ENCODE measurements around the gene MARCHF3.

The MARCHF3 gene

GRCh38 chr5:126848253-126848652, 182.1 kb downstream of the MARCHF3 start:
- H3K27me3 ChIP-seq (ENCODE audit: insufficient read depth, low read depth): no peaks in the 10 kb centered on the region
- no peaks in the 10 kb centered on the region for H4K20me1 ChIP-seq (ENCODE audit: insufficient read depth)
- no peaks in the 10 kb centered on the region for H3K79me2 ChIP-seq (ENCODE audit: insufficient read depth, low read depth)
- no peak overlapping the region for H3K4me3 ChIP-seq (IDR thresholded peaks at IDR 0.05; ENCODE audit: insufficient read depth, low read depth, low read length)
- H2AFZ ChIP-seq (ENCODE audit: low read depth): no peak overlapping the region
- no peaks in the 10 kb centered on the region for H3K36me3 ChIP-seq (ENCODE audit: insufficient read depth)
- H3K27ac ChIP-seq: no peak overlapping the region
- no peak overlapping the region for H3K9ac ChIP-seq
- no peak for TF ChIP-seq CTCF (conservative IDR thresholded peaks at IDR 0.05; ENCODE audit: low read depth, low read length)
- no peak overlapping the region for H3K4me2 ChIP-seq
- H3K4me1 ChIP-seq (ENCODE audit: low read depth, poor library complexity, severe bottlenecking): no peaks in the 10 kb centered on the region

DNA sequence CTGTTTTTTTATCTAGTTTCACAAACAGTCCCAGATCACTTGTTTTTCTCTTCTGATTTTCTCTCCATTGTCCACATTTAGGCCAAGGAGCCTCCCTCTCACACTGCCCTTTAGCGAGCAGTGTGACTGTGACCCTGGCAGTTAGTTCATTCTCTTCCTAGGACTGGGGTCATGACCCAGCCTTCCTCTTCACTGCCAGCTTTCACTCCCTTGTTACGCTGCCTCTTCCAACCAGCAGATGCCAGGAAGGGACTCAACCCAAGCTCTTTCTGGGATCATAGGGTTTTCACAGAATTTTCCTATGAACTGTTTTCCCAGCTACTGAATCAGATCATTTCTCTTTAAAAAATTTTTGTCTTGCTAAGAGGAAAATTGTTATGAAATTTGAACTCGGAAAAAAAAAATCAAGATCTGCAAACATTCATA, 182.5 kb downstream of the MARCHF3 start:
- Histone ChIP-seq H2AFZ (ENCODE audit: low read depth) (no peak overlapping the region), H3K9ac (no peak overlapping the region), H3K27ac (no peak overlapping the region), H3K79me2 (ENCODE audit: insufficient read depth, low read depth) (no peaks in the 10 kb centered on the region), H3K4me3 (IDR thresholded peaks at IDR 0.05; ENCODE audit: insufficient read depth, low read depth, low read length) (no peak overlapping the region), H3K27me3 (ENCODE audit: insufficient read depth, low read depth) (no peaks in the 10 kb centered on the region), H3K4me2 (no peak overlapping the region), H3K36me3 (ENCODE audit: insufficient read depth) (no peaks in the 10 kb centered on the region), H4K20me1 (ENCODE audit: insufficient read depth) (no peaks in the 10 kb centered on the region), H3K4me1 (ENCODE audit: low read depth, poor library complexity, severe bottlenecking) (no peaks in the 10 kb centered on the region)
- TF ChIP-seq CTCF (conservative IDR thresholded peaks at IDR 0.05; ENCODE audit: low read depth, low read length): no peak

DNA sequence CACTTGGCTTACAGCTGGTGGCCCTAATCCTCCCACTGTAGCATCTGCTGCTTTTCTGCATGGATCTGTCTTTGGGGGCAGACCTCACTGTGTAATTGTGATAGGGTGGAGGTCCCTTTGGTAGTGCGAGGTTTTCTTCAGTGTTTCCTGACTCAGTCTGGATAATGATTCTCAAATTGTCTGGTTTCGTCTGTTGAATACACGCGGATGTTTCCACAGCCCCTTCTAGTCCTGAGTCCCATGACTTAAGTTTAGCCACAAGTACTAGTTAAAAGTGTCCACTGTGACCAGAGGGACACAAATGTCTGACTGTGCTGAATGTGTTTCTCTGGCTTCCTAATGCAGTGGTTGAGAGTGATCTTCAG, 182.9 kb downstream of the MARCHF3 start:
- no peak overlapping the region for H3K9ac ChIP-seq
- H3K4me3 ChIP-seq (IDR thresholded peaks at IDR 0.05; ENCODE audit: insufficient read depth, low read depth, low read length): no peak overlapping the region
- H3K4me1 ChIP-seq (ENCODE audit: low read depth, poor library complexity, severe bottlenecking): no peaks in the 10 kb centered on the region
- H3K79me2 ChIP-seq (ENCODE audit: insufficient read depth, low read depth): no peaks in the 10 kb centered on the region
- no peak for TF ChIP-seq CTCF (conservative IDR thresholded peaks at IDR 0.05; ENCODE audit: low read depth, low read length)
- no peak overlapping the region for H3K27ac ChIP-seq
- H3K36me3 ChIP-seq (ENCODE audit: insufficient read depth): no peaks in the 10 kb centered on the region
- no peaks in the 10 kb centered on the region for H3K27me3 ChIP-seq (ENCODE audit: insufficient read depth, low read depth)
- no peaks in the 10 kb centered on the region for H4K20me1 ChIP-seq (ENCODE audit: insufficient read depth)
- H3K4me2 ChIP-seq: no peak overlapping the region
- no peak overlapping the region for H2AFZ ChIP-seq (ENCODE audit: low read depth)

DNA sequence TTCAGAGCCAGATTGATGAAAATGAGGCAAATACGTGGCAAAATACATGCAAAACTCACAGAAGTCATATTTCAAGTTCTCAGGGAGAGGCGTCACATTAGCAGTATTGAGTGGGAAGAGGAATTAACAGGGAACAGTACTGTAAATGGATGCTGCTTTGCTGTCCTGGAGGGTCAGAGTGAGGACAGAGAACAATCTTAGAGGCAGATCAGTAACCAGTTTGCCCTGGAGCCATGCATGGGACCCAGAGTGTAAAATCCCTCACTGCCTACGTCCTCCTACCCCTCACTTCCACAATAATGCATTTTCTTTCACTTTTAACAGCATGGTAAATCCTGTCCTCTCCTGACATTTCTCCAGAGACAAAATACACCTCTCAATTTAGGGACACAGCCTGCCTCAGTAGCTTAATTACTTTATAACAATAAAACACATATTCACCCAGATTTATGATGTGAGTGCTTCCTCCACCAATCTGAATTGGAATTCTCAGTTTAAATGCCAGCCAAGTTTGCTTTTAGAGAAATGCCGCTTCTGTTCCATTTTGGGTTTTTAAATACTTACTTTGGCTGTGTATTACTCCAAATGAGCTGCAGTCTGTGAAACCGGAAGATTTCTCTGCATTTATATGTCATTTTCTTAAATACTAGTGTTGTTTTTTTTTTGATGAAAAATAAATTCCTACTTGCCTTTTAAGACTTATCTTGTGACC, 183.5 kb downstream of the MARCHF3 start:
- no peaks in the 10 kb centered on the region for H3K36me3 ChIP-seq (ENCODE audit: insufficient read depth)
- H3K9ac ChIP-seq: no peak overlapping the region
- H3K4me3 ChIP-seq (IDR thresholded peaks at IDR 0.05; ENCODE audit: insufficient read depth, low read depth, low read length): no peak overlapping the region
- no peaks in the 10 kb centered on the region for H4K20me1 ChIP-seq (ENCODE audit: insufficient read depth)
- H3K27ac ChIP-seq: no peak overlapping the region
- no peaks in the 10 kb centered on the region for H3K4me1 ChIP-seq (ENCODE audit: low read depth, poor library complexity, severe bottlenecking)
- H2AFZ ChIP-seq (ENCODE audit: low read depth): no peak overlapping the region
- no peaks in the 10 kb centered on the region for H3K27me3 ChIP-seq (ENCODE audit: insufficient read depth, low read depth)
- no peaks in the 10 kb centered on the region for H3K79me2 ChIP-seq (ENCODE audit: insufficient read depth, low read depth)
- no peak for TF ChIP-seq CTCF (conservative IDR thresholded peaks at IDR 0.05; ENCODE audit: low read depth, low read length)
- H3K4me2 ChIP-seq: no peak overlapping the region
